Keratinocyte (primary cell): ENCODE measurements around the gene ZER1. TPM values are rescaled to one million over a fixed set of nuclear protein-coding genes. Genes with fewer than 3 reads are reported as not detected.

ENCODE experiments used
- DNase-seq: peaks from one replicate; pipeline ENCODE4 v3.0.0-alpha.2; 2011; ENCODE audit warnings: low read depth, missing footprints, low spot score
- FAIRE-seq: peaks from 2 replicates; lab custom pipeline; 2011; peaks lifted over from hg19 to GRCh38; lab: Jason Lieb, UNC
- H2AFZ ChIP-seq: 2 replicates; pipeline ENCODE4 v1.6.0; 2012; ENCODE audit warnings: low read length, control low read depth, inconsistent platforms; ENCODE audit not compliant: control insufficient read depth
- H3K27ac ChIP-seq: 2 replicates; pipeline ENCODE4 v1.5.1; 2011; ENCODE audit warnings: low read length; ENCODE audit not compliant: control insufficient read depth, insufficient read depth
- H3K27me3 ChIP-seq: 3 replicates; pipeline ENCODE4 v1.6.0; 2011; ENCODE audit warnings: low read length; ENCODE audit not compliant: control insufficient read depth, insufficient read depth; ENCODE audit errors: extremely low read depth
- H3K36me3 ChIP-seq, 2 experiments: 2 replicates in 1 of 2; 3 replicates in 1 of 2; pipeline ENCODE4 v1.5.1; 2011; ENCODE audit warnings: low read length in 2 of 2, mild to moderate bottlenecking in 1 of 2; ENCODE audit not compliant: control insufficient read depth in 2 of 2, insufficient read depth in 2 of 2; ENCODE audit errors: extremely low read depth in 1 of 2
- H3K4me1 ChIP-seq: 3 replicates; pipeline ENCODE4 v1.5.1; 2011; ENCODE audit warnings: low read length; ENCODE audit not compliant: control insufficient read depth, insufficient read depth; ENCODE audit errors: extremely low read depth
- H3K4me2 ChIP-seq: 3 replicates; pipeline ENCODE4 v1.6.0; 2011; ENCODE audit warnings: low read depth, low read length; ENCODE audit not compliant: control insufficient read depth, insufficient read depth; ENCODE audit errors: extremely low read depth
- H3K4me3 ChIP-seq, 3 experiments: fragments of 200-600 bp in 1 of 3; sonication (generic) in 1 of 3; 2 replicates in 2 of 3; 3 replicates in 1 of 3; pipeline ENCODE4 v1.5.1; 2011 to 2016; ENCODE audit warnings: low read length in 3 of 3, mild to moderate bottlenecking in 3 of 3, control low read depth in 2 of 3, inconsistent platforms in 1 of 3, low read depth in 1 of 3, mixed read lengths in 1 of 3, mixed run types in 1 of 3, moderate library complexity in 1 of 3; ENCODE audit not compliant: control insufficient read depth in 2 of 3, insufficient read depth in 2 of 3; ENCODE audit errors: extremely low read depth in 1 of 3
- H3K79me2 ChIP-seq: 2 replicates; pipeline ENCODE4 v1.6.0; 2012; ENCODE audit warnings: low read length; ENCODE audit not compliant: control insufficient read depth, insufficient read depth
- H3K9ac ChIP-seq: 3 replicates; pipeline ENCODE4 v1.6.0; 2011; ENCODE audit warnings: low read length; ENCODE audit not compliant: control insufficient read depth, insufficient read depth; ENCODE audit errors: extremely low read depth
- H3K9me1 ChIP-seq: 3 replicates; pipeline ENCODE4 v1.6.0; 2011; ENCODE audit warnings: low read length; ENCODE audit not compliant: control insufficient read depth, insufficient read depth; ENCODE audit errors: extremely low read depth
- H3K9me3 ChIP-seq: 2 replicates; pipeline ENCODE4 v1.5.1; 2012; ENCODE audit warnings: low read depth, low read length; ENCODE audit not compliant: control insufficient read depth
- H4K20me1 ChIP-seq: 3 replicates; pipeline ENCODE4 v1.6.0; 2011; ENCODE audit warnings: low read length; ENCODE audit not compliant: control insufficient read depth, insufficient read depth; ENCODE audit errors: extremely low read depth
- CTCF ChIP-seq, 3 experiments: IDR thresholded peaks in 1 of 3; conservative IDR thresholded peaks in 1 of 3; optimal IDR thresholded peaks in 1 of 3; 2 replicates in 2 of 3; 3 replicates in 1 of 3; pipeline versions ENCODE3 to v1.5.1; 2011; ENCODE audit warnings: low read length in 3 of 3, mild to moderate bottlenecking in 3 of 3, moderate library complexity in 2 of 3, control low read depth in 1 of 3, inconsistent platforms in 1 of 3; ENCODE audit not compliant: insufficient read depth in 2 of 3; ENCODE audit errors: extremely low read depth in 1 of 3
- EZH2 ChIP-seq: IDR thresholded peaks from one replicate; pipeline ENCODE4 v1.6.1; 2012; ENCODE audit warnings: inconsistent platforms, mild to moderate bottlenecking, low read length, moderate library complexity
- dilution Hi-C: fragments of 300-500 bp; cut with MboI; formaldehyde crosslinking; loops from one replicate; pipeline ENCODE4 v1.7.0; 2020; ENCODE audit warnings: low sequenced_read_pairs; ENCODE audit not compliant: extremely low pct_ligation_motif_present
- polyA plus RNA-seq, 5 experiments: library from polyadenylated mRNA; depleted of rRNA in 3 of 5; stranded (reverse) in 3 of 5; stranded (forward) in 1 of 5; unstranded in 1 of 5; fragments of >200 nt; gene quantifications; 1 replicate in 1 of 5; 2 replicates in 3 of 5; 3 replicates in 1 of 5; pipeline versions ENCODE4 v1.2.1 to v1.2.3, GENCODE V29; 2011 to 2012; ENCODE audit warnings: missing spikeins in 2 of 5, low read depth in 1 of 5, low replicate concordance in 1 of 5

The ZER1 gene
- polyA plus RNA-seq, 1 donor (not counting 4 experiments of a cell fraction or from before 2014, with no cell fraction given), result 14.9 TPM

DNA sequence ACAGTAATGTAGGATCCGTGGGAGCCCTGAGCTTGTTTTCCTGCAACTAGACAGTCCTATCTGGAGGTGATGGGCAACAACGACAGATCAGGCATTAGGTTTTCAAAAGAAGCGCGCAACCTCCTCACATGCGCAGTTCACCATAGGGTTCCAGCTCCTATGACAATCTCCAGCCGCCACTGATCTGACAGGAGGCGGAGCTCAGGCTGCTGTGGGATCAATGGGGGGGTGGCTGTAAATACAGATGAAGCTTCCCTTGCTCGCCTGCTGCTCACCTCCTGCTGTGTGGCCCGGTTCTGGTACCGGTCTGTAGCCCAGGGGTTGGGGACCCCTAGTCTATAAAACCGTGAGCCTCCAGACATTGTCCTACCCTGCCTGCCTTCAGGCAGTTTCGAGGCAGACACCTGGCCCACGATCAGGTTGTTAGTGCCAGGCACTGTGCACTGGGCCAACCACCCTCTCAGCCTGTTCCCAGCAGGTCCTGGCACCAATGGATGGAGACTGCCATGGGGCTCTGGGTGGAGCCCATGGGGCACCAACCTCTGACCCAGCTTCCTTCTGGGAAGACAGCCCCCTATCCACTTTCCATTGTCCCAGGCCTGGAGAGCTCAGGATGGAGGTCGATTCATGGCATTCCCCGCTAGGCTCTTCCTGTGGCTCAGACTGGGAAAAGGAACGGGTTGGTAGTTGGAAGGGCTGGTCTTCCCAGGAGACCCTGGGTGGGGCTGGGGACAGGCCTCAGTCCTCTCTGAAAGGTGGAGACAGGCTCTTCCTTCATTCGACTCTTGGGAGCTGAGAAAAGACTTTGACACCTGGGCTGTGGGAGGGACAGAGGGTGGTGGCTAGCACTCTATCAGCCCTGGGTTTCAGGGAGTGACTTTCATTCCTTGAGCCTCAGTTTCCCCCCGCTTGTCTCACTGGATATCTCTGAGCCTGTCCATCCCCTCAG lies 48.3 kb upstream of the ZER1 start:
- Histone ChIP-seq H3K4me1 (peaks cover 11% of the 10 kb centered on the region), H3K27ac (no peak overlapping the region), H3K9me1 (no peaks in the 10 kb centered on the region), H3K9me3 (no peaks in the 10 kb centered on the region), H4K20me1 (peaks cover 7% of the 10 kb centered on the region), H3K27me3 (no peaks in the 10 kb centered on the region), H3K79me2 (no peaks in the 10 kb centered on the region), H3K4me2 (peak overlapping the region; percentile 96), H3K4me3 (peak overlapping the region; percentile 58 to 70 (median 68)), H3K36me3 (peaks cover 20 to 36% of the 10 kb centered on the region in 2 experiments), H3K9ac (no peak overlapping the region), H2AFZ (no peak overlapping the region)
- no peak for DNase-seq
- TF ChIP-seq EZH2, result no peak
- no peak for TF ChIP-seq CTCF (optimal IDR thresholded peaks at IDR 0.05 in 1 of 3, IDR thresholded peaks at IDR 0.05 in 1 of 3, conservative IDR thresholded peaks at IDR 0.05 in 1 of 3; ENCODE audit: extremely low read depth in 1 of 3, insufficient read depth in 2 of 3, low read length in 3 of 3)
- dilution Hi-C loops, result no loop called here
- peak; percentile 79 for FAIRE-seq

DNA sequence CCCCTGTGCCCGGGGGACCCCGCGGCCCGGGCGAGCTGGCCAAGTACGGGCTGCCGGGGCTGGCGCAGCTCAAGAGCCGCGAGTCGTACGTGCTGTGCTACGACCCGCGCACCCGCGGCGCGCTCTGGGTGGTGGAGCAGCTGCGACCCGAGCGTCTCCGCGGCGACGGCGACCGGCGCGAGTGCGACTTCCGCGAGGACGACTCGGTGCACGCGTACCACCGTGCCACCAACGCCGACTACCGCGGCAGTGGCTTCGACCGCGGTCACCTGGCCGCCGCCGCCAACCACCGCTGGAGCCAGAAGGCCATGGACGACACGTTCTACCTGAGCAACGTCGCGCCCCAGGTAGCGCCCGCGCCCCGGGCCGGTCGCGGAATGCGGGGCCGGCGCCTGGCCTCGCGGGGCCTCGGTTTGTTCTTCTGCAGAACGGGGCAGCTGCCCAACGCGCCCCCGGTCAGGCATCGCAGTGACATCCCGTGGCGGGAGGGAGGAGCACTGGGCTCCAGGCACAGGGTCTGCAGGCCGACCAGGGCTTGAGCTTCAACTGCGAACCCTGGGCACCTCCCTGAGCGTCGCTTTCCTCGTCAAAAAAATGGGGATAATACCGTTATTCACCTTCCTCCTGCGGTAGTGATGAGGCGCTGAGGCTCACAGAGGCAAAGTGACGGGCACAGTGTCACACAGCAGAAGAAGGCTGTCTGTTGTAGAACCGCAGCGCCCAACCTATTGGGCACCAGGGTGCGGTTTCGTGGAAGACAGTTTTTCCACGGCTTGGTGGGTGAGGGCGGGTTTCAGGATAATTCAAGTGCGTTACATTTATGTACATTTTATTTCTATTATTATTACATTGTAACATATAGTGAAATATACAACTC lies 47.4 kb upstream of the ZER1 start:
- H3K36me3 ChIP-seq, result peaks cover 13 to 29% of the 10 kb centered on the region in 2 experiments
- H3K27ac ChIP-seq, result no peak overlapping the region
- peak overlapping the region; percentile 68 for H2AFZ ChIP-seq
- H3K4me3 ChIP-seq, result peak overlapping the region; percentile 58 to 70 (median 68)
- no peaks in the 10 kb centered on the region for H3K27me3 ChIP-seq
- peak overlapping the region; percentile 96 for H3K4me2 ChIP-seq
- no peaks in the 10 kb centered on the region for H3K9me1 ChIP-seq
- FAIRE-seq, result no peak
- H4K20me1 ChIP-seq, result peaks cover 7% of the 10 kb centered on the region
- TF ChIP-seq CTCF (optimal IDR thresholded peaks at IDR 0.05 in 1 of 3, IDR thresholded peaks at IDR 0.05 in 1 of 3, conservative IDR thresholded peaks at IDR 0.05 in 1 of 3; ENCODE audit: extremely low read depth in 1 of 3, insufficient read depth in 2 of 3, low read length in 3 of 3) (peak in 1 of 3 experiments; percentile 1), EZH2 (no peak)
- dilution Hi-C loops, result no loop called here
- no peaks in the 10 kb centered on the region for H3K9me3 ChIP-seq
- H3K79me2 ChIP-seq, result no peaks in the 10 kb centered on the region
- peak overlapping the region; percentile 64 for H3K9ac ChIP-seq
- peaks cover 11% of the 10 kb centered on the region for H3K4me1 ChIP-seq
- no peak for DNase-seq
